HG03103 (cell line): ENCODE measurements around the gene HOTAIR.

Experiments
- ATAC-seq: cut with Tn5 transposase; IDR thresholded peaks from one replicate; pipeline ENCODE4 v1.9.1; 2021; ENCODE audit warnings: low read depth; ENCODE audit not compliant: unreplicated experiment

Gene HOTAIR

DNA sequence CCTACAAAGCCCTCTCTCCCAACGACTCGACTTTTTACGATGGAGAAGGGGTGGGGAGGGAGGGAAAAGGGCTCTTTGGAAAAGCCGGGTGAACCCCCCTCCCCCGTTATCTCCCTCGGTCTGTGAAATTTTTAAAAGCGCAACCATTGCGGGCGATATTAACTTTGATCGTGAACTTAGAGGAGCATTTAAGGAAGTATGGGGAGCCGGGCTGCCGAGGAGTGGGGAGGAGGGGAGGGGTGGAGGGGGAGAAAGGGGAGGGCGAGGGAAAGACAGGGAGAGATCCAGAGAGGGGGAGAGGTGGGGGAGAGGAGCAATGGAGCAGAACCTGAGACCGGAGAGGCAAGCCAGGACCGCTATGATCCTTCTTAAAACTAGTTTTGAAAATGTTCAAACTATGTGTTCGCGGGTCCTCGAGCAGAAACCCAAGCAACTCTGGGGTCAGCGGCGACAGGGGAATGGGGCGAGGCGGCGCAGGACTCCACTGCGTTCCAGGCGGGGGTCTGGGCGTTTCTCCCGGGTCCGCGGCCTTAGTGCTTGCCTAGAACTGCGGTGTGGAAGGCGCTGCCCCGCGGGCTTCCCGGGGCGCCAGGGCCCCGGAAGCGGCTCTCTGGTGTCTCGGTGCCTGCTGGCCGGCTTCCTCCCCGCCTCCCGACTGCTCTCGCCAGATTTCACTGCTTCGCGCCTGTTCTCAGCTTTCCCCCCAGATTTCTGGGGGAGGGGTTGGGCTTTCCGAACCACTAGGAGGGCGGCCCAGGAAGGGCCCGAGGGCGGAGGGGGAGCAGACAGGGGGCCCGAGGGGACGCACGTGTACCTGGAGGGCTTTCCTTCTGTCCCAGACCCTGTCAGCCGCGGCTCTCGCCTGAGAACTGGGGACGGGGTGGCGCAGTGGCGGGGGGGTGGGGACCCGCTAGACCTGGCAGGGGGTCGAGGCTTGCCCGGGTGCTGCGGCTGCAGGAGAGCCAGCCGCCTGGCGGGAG is at the start of gene HOTAIR:
TSS of gene HOTAIR (minus strand) at position 871 of the 980 bp plus-strand sequence.
- no peak for ATAC-seq

DNA sequence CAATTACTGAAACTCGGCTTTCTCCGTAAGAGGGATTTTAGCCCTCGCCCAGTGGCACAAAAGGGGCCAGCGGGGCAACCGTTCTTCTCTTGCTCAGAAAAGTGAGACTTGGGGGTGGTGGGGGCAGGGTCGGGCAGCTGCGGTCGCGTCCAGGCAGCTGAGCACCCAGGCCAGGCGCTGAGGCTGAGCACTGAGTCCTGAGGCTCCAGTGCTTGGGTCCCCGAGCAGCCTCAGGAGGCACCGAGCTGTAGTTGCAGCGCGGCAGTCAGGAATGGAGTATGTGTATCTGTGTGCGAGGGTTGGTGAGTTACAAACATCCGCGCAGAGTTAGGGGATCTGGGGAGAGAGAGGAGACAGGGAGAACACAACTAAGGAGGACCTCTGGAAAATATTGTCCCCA is 49.4 kb upstream of the HOTAIR start:
- no peak for ATAC-seq

DNA sequence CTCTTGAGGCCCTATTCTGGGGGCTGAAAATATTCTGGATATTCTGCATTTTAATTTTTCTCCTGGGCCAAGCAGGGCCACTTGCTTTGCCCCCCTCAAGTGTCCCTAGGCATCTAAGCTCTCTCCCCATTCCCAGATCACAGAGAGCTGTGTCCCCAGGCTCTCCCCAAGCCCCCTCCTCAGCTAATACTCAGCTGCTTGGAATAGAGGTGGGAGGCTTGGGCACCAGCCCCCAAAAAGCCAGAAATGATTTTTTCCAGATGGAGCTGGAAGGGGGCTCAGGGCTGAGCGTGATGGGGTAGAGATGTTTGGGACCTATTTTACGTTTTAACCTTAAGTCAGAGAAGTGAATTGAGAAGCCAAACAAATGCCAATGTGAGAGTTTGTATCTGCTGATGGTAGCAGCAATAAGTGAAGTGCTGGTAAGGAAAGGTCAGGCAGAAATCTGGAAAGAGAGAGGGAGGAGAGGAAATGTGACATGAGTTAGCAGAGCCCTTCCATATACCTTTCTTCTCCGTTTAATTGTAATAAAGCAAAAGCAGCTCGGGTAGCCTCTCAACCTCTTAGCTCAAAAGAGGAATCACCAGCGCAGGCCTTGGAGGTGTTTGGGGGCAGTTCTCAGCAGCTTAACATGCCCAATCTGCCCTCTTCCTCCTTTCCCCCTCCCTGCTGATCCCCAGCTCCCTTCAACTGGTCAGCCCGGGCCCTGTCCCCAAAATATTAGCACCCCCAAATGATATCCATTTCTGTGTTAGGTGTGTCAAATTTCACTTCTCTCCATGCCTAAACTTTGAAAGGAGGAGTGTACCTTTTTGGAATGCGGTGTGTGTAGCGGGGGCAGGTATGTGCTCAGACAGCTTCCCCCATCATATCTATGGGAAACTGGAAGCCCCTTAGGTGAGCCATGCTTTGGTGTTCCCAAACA is 48.5 kb upstream of the HOTAIR start:
- ATAC-seq: no peak

DNA sequence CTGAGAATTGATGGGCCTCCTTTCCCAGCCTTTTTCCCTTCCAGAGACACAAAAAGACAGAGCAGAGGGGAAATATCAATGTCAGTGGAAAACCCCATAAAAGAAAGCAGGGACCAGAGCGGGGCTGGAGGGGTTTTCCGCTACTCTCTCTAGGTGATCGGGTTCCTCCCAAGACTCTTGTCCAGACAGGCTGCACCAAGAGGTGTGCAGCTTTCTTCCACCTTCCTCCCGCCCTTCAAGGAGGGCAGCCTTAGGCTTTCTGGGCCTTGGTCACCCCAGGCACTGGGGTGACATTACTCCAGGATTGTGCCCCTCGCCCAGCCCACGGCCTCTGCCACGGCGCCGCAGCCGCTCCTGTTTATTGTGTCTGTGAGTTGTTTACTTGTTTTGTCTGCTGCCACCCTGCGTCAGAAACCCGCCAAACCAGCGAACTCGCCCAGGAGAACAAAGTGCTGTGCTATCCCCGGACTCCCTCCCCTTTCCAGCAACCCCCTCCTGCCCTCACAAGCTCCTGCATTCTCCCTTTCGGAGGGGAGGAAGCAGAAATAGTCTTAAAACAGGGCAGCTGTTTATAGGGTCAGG is 46.8 kb upstream of the HOTAIR start:
- no peak for ATAC-seq

DNA sequence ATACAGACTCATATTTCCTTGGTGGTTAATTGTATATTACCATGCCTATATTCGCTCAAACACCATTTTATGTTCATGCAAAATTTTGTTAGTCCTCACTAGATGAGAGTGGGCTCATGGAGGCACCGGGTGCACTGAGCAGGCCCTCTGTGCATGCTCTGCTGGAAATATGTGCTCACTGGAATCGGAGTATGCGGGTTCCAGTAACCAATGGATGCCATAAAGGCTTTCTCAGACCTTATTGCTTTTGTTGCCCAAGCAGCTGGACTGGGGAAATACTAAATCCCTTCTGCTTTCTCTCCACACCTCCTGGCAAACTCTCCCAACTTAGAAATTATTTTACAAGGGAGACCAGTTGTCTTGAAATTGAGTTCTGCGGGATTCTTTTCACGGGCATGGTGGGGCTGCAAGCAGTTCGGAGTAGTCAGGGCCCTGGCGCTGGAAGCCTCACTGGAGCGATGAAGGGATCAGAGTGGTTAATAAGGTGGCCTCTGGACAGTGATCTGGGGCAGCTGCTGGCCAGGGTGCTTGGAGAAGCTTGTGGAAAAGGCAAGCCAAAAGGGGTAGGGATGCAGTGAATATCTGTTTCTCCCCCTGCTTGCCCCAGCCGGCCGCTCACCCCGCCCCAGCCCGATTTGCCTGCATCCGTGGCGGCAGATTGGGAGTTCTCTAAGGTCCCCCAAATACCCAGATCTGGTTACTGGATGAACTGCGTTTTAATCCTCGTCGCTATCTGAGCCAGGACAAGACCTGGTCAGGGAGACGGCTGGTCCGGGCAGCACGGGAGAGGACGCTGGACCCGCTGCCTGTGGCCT is 46.0 kb upstream of the HOTAIR start:
- no peak for ATAC-seq

DNA sequence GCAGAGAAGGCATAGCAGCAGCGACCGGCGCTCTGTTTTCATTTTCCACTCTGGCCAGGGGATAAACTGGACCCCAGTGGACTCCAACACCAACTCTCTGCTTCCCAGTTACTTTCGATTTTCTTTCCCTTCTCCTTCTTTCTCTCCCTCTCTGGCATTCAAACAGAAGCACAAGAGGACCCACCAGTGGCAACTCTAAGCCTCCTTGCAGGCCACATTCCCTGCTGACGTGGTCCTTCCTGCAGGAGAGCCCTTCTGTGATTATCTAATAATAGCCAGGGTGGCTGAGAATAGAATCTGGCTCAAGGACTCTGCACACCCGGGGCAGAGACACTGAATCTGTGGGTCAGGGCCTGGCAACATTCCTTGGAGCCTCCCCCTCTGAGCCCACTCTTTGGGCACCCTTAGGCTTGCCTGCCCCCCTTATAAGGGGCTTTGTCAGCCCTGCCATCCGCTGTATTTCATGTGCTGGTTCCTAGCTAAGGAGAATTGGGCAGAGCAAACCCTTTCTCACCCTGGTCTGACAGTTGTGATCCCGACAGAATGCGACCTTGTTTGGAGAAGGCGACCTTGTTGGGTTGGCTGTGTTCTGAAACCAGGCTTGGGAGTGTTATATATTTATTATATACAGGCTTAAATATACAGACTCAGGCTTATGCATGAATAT is 45.3 kb upstream of the HOTAIR start:
- ATAC-seq: no peak

DNA sequence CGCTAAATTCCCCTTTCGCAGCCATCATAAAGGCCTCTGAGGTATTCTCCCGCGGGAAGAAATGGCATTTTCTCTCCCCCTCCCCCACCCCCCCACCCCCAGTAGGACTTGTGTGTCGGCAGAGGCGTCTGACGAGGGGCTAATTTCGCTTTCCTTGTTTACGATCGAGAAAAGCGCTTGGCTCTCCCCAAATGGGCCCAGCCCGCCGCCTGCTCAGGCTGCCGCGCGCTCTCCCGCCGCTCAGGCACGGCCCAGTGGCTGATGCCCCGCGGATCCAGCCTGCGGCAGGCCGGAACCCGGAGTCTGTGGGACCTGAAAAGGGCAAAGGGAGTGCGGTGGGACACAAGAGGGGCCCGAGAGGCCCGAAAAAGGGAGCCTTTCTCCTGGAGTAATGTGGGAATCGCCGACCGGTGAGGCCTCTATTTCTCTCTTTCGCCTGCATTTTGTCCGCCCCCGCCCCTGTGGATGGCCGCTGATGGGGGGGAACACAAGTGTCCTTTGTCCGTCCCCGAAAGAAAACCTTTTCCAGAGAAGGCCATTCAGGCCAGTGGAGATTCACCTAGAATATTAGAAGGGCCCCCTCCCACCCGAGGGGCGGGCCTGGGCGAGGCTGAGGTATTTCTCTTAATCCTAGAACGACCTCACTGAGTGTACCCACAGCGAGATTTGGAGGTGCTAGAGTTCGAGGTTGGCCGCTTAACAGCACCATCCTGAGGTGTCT is 44.5 kb upstream of the HOTAIR start:
- no peak for ATAC-seq

DNA sequence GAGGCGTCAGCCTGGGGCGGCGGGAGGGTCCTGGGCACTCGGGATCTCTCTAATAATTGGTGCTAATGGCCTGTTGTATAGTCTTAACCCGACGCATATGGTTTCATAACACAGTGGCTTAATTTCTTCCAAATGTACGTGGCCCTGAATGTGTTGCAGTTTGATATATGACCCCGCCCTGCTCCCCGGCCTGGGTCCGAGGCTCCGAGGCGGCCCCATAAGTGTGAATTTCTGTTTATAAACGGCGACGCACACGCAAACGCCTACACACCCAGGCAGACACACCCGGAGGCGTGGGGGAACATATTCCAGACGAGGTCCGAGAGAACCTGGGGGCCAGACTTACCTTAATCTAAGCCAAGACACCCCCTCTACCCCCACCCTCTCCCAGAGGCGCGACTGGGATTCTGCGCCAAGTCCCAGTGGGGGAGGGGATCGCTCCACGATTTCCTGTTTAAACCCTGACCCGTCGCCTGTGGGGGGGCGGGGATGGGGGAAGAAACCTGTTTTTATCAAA is 43.8 kb upstream of the HOTAIR start:
- ATAC-seq: no peak

DNA sequence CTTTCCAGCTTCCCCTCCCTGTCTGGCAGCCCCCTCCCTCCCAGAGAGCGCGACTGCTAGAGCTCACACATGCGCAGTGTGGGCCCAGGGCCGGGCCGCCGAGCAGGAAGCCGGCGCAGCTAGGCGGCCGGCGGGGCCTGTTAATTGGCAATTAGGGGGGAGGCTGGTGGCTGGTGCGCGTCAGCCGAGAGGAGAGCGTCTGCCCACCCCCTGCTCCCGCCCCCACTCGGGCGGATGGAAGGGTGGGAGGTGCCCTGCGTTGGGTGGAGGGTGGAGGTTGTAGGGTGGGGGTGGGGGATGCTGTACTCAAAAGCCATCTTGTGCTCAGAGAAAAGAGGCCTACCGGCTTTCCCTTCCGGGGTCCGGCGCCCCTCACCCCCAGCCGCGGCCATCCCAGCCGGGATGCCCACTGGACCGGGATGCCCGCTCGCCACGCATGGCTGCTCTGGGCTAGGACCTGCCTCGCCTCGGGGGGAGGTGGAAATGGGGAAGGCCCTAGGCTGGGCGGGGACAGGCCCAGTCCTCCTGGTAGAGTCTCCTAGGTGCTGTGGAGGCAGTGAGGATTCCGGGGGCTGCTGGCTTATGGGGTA is 43.2 kb upstream of the HOTAIR start:
- ATAC-seq: peak; percentile 57

DNA sequence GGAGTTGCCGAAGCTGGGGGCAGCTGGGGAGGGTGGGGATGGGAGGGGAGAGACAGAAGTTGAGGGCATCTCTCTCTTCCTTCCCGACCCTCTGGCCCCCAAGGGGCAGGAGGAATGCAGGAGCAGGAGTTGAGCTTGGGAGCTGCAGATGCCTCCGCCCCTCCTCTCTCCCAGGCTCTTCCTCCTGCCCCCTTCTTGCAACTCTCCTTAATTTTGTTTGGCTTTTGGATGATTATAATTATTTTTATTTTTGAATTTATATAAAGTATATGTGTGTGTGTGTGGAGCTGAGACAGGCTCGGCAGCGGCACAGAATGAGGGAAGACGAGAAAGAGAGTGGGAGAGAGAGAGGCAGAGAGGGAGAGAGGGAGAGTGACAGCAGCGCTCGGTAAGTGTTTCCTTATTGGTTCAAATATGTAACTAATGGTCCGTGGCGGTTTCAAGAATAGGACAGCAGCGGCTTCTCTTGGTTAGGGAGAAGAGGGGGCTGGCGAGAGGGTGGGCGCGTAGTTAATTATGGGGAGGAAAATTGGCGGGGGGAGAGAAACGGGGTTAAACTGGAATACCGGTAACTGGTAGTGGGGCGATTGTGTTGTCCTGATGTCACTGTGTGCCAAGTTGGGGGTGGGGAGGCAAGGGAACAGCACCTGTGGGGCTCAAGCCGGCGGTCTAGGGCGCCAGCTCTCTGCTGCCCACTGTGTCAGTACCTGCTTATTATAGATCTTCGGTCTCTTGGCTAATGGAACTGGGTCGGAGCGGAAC is 42.5 kb upstream of the HOTAIR start:
- peak; percentile 15 for ATAC-seq

DNA sequence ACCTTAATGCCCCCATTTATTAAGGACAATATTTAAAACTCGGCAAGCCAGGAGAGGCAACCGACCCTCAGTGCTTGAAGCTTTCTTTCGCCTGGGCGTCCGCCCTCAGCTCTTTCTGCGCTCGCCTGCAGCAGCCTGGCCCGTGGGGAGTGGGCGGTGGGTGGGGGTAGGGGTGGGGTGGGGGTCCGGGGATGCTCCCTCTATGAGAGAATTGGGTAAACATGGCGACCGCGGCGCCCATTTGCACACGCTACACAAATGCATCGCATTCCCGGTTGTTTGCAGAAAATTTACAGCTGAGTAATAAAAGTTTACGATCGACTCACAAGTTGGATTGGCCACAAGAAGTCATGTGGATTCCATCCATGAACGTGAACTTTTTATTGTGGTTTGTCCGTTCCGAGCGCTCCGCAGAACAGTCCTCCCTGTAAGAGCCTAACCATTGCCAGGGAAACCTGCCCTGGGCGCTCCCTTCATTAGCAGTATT is 41.8 kb upstream of the HOTAIR start:
- no peak for ATAC-seq

DNA sequence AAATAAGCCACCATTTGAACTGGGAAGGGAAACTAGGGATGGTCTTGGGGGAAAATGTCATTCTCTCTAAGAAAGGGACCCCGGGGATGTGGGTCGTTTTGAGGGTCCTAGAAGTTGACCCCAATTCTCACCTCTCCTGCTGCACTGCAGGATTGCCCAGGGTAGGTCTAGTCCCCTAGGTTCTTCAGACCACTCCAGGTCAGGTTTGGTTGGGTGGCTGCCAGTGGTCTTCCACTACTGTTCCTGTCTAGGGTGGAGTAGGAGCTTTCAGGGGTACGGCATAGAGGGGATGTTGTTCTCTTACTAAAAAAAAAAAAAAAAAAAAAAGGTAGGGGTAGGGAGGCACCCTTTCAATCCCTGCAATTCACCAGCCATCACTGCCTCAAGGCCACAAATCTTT is 41.3 kb upstream of the HOTAIR start:
- ATAC-seq: no peak

DNA sequence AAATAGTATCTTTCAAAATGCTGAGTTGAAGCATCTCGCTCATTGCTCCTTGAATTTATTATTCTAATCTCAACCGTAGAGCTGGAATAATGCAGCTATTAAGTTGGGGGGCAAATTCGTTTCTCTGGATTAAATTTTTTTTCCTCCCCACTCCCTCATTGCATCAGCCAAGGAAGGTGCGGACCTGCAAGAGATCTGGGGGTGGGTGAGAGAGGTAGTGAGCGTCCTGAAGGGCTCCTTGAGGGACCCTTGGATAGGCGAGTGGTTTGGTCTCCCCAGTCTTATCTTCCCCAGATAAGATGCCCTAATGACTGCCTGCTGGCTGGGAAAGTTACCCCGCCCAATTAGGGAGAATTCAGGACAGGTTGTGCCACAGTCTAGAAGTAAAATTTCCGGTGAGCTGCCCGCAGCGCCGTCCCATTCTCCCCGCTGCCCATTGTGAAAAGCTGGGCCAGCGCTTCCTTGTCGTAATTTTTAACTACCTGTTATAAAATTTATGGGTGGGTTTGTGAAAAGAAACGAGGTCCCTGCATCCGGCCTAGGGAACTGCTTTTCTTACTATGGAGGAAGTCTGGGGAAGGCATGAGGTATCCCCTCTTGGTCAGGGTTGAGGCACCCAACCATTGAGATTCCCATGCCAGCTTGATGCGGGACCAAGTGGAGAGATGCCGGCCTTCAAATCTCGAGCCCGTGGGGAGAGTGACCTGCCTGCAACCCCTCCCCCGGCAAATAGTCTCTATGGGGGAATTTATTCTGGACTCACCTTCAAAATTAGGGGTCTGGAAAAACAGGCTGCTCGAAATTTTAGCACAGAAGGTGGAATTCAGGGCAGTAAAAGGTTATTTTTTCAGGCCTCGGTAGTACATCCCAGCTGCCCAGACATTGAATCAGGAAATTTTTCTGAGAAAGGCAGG is 40.5 kb upstream of the HOTAIR start:
- ATAC-seq: no peak

DNA sequence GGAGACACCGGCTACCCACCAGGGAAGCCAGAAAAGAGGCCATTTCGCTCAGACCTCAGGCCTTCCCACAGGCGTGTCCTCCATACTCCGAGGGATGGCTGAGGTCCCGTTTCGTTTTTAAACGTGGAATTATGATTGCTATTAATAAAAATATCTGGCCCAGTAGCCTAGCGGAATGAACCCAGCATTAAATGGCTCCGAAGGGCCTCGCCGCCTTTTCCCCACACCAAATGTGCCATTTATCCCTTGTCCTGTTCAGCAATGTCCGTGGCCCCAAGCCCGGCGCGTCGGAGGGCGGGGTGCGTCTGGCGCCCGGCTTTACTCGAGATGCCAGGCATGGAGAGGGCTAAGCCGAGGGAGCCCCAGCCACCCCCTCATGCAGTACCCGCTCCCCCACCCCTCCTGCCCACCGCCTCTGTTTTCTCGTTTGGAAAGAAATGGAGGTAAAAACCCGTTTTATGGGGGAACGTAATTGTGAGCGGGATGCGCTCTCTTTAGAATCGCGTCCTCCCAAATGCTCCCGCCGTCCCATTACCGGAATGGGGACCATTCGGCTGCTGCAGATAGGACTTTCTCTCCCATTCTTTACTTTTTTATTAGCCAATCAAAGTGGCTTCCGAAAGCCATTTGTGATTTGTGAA is 39.7 kb upstream of the HOTAIR start:
- no peak for ATAC-seq

DNA sequence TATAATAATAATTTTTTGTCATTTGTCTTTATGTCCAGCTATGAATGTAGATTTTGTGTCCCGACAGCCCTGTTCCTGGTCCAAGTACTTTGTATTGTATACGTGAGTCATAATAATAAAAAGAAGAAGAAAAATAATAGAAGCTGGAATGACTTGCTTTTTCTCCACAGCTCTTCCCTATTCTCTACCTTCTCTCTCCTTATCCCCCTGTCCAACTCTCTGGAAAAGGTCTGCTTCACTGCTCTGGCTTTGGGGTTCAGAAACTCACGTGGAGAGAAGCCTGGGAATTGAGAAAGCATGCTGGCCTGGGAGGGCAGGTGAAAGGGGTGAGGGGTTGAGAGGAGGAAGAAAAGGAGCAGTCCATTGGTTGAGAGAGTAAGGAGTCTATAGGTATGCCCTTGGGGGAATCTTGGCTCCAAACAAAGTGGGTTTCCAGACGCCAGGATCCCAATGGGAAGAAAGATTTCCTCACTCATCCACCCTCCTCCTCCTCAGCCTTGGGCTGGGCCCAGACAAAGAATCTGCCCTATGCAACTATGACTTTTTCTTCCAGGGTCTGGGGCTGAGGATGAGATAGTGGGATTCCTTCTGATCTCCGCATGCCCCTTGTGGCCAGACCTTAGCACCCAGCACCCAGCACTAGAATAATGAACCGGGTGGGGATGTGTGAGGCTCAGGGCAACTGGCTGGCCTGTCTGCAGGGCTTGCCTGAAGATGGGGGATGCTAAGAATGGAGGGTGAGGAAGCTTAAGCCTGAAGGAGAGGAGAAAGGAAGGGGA is 38.1 kb upstream of the HOTAIR start:
- ATAC-seq: no peak
